DOHH2 (cell line): Measurements from ENCODE around the gene ENTPD2.

Experiments used
- H3F3A ChIP-seq: fragments of 200-600 bp; sonication (generic), shearing (Covaris generic); 2 replicates; pipeline ENCODE4 v1.6.0; 2016; ENCODE audit warnings: antibody characterized with exemption, mild to moderate bottlenecking; ENCODE audit not compliant: control insufficient read depth, insufficient read depth
- H3K27ac ChIP-seq: fragments of 200-600 bp; sonication (generic); 2 replicates; pipeline ENCODE4 v1.5.1; 2014; ENCODE audit warnings: low read depth, mild to moderate bottlenecking, low read length, moderate library complexity
- H3K27me3 ChIP-seq: fragments of 200-600 bp; sonication (generic); 2 replicates; pipeline ENCODE4 v1.6.1; 2014; ENCODE audit warnings: mild to moderate bottlenecking, low read length, mixed read lengths; ENCODE audit not compliant: control insufficient read depth
- H3K36me3 ChIP-seq: fragments of 200-600 bp; sonication (generic); 2 replicates; pipeline ENCODE4 v1.6.1; 2014; ENCODE audit warnings: mild to moderate bottlenecking, low read length, moderate library complexity, mixed read lengths; ENCODE audit not compliant: control insufficient read depth
- H3K4me1 ChIP-seq: fragments of 200-600 bp; sonication (generic); 2 replicates; pipeline ENCODE4 v1.6.1; 2014; ENCODE audit warnings: mild to moderate bottlenecking, low read length, mixed read lengths; ENCODE audit not compliant: control insufficient read depth
- H3K4me2 ChIP-seq: fragments of 200-600 bp; sonication (generic); 2 replicates; pipeline ENCODE4 v1.6.0; 2014; ENCODE audit warnings: mild to moderate bottlenecking, low read length, moderate library complexity
- H3K4me3 ChIP-seq: fragments of 200-600 bp; sonication (generic); 2 replicates; pipeline ENCODE4 v1.5.1; 2014; ENCODE audit warnings: mild to moderate bottlenecking, low read length, mixed read lengths
- H3K79me2 ChIP-seq: fragments of 200-600 bp; sonication (generic); 2 replicates; pipeline ENCODE4 v1.6.1; 2014; ENCODE audit warnings: mild to moderate bottlenecking, low read length, mixed read lengths; ENCODE audit not compliant: control insufficient read depth
- H3K9me2 ChIP-seq: fragments of 200-600 bp; sonication (generic); replicated peaks from 2 replicates; pipeline ENCODE4 v1.6.1; 2014; ENCODE audit warnings: mild to moderate bottlenecking, low read length, mixed read lengths; ENCODE audit not compliant: control insufficient read depth
- H3K9me3 ChIP-seq: fragments of 200-600 bp; sonication (generic); 2 replicates; pipeline ENCODE4 v1.6.1; 2014; ENCODE audit warnings: antibody characterized with exemption, low read length, mixed read lengths; ENCODE audit not compliant: control insufficient read depth, insufficient read depth
- H4K20me1 ChIP-seq: fragments of 200-600 bp; sonication (generic); 2 replicates; pipeline ENCODE4 v1.6.0; 2014; ENCODE audit warnings: low read depth, mild to moderate bottlenecking, antibody characterized with exemption, low read length, moderate library complexity; ENCODE audit not compliant: control insufficient read depth, insufficient read depth
- EZH2phosphoT487 ChIP-seq: fragments of 200-600 bp; sonication (generic); IDR thresholded peaks from 2 replicates; pipeline ENCODE4 v1.6.1; 2017; ENCODE audit warnings: borderline replicate concordance, mild to moderate bottlenecking, antibody characterized with exemption, low read length, moderate library complexity, mixed read lengths
- TF ChIP-seq, protein P1 (sequence below): fragments of 200-600 bp; sonication (generic); IDR thresholded peaks from one replicate; pipeline ENCODE4 v1.5.1; 2014; ENCODE audit warnings: antibody characterized with exemption, mild to moderate bottlenecking, low read depth, low read length; ENCODE audit not compliant: poor library complexity, severe bottlenecking

ENTPD2 gene

DNA sequence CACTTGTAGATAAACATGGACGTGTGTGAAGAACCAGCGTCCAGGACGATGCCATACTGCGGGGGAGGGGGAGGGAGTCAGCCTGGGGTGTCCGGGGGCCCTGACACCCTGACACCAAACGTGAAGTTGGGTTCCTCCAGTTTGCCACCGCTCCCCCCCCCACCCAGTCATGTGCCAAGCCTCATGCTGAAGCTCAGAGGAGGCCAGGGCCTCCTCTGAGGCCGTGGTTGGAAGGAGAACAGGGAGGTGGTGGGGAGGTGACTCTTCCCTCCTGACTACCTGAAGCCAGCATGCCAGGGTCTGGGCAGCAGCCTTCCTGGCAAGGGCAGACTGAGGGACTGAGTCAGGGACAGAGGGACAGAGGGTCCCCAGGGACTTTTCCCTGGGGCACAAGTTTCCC, 1.6 kb downstream of the ENTPD2 start:
- Histone ChIP-seq H3K36me3 (no peaks in the 10 kb centered on the region), H3K4me1 (peaks cover 3% of the 10 kb centered on the region; the same call in 1 of the 2 replicates)

DNA sequence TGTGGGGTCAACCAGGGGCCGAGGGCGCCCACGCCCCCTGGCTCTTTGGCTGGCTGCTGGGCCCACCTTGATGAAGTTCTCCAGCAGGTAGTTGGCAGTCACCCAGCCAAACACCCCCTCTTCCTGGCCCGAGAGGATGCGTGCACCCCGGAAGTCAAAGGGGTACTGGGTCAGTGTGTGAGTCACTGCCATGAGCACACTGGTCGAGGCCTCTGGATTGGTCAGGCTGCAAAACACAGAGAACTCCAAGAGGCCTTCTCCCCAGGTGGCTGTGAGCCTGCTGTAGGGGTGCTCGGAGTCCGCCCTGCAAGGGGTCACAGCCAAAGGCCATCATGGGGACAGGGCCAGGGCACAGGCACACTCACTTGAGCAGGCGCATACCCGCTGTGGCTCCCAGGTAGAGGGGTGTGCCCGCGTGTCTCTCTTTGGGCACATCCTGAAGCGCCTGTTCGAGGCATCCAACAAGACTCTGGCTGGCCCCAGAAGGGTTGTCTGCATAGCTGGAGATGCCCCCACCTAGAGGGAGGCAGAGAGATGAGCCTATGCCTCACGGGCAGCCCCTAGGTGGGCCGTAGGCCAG, 2.6 kb downstream of the ENTPD2 start:
- Histone ChIP-seq H3K79me2 (no peaks in the 10 kb centered on the region), H3F3A (no peaks in the 10 kb centered on the region), H3K9me2 (no peaks in the 10 kb centered on the region), H4K20me1 (peaks cover 6% of the 10 kb centered on the region), H3K36me3 (no peaks in the 10 kb centered on the region), H3K4me3 (no peak overlapping the region), H3K9me3 (no peaks in the 10 kb centered on the region), H3K27me3 (peaks cover 48% of the 10 kb centered on the region), H3K4me2 (no peak overlapping the region), H3K4me1 (peaks cover 6% of the 10 kb centered on the region), H3K27ac (no peak overlapping the region)
- TF ChIP-seq, protein P1, sequence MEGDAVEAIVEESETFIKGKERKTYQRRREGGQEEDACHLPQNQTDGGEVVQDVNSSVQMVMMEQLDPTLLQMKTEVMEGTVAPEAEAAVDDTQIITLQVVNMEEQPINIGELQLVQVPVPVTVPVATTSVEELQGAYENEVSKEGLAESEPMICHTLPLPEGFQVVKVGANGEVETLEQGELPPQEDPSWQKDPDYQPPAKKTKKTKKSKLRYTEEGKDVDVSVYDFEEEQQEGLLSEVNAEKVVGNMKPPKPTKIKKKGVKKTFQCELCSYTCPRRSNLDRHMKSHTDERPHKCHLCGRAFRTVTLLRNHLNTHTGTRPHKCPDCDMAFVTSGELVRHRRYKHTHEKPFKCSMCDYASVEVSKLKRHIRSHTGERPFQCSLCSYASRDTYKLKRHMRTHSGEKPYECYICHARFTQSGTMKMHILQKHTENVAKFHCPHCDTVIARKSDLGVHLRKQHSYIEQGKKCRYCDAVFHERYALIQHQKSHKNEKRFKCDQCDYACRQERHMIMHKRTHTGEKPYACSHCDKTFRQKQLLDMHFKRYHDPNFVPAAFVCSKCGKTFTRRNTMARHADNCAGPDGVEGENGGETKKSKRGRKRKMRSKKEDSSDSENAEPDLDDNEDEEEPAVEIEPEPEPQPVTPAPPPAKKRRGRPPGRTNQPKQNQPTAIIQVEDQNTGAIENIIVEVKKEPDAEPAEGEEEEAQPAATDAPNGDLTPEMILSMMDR = no peak
- no peak for TF ChIP-seq EZH2phosphoT487

More for the DNA sequence above, 1.6 kb downstream of the ENTPD2 start:
- H3K27ac ChIP-seq = no peak overlapping the region
- no peaks in the 10 kb centered on the region for H3K79me2 ChIP-seq
- H3K4me2 ChIP-seq = no peak overlapping the region
- no peaks in the 10 kb centered on the region for H3F3A ChIP-seq
- H4K20me1 ChIP-seq = no peaks in the 10 kb centered on the region; the same call in 1 of the 2 replicates
- TF ChIP-seq EZH2phosphoT487 = no peak
- TF ChIP-seq, protein P1 = no peak
- no peaks in the 10 kb centered on the region for H3K9me3 ChIP-seq
- H3K27me3 ChIP-seq = peaks cover 38% of the 10 kb centered on the region
- H3K4me3 ChIP-seq = no peak overlapping the region
- no peaks in the 10 kb centered on the region for H3K9me2 ChIP-seq

DNA sequence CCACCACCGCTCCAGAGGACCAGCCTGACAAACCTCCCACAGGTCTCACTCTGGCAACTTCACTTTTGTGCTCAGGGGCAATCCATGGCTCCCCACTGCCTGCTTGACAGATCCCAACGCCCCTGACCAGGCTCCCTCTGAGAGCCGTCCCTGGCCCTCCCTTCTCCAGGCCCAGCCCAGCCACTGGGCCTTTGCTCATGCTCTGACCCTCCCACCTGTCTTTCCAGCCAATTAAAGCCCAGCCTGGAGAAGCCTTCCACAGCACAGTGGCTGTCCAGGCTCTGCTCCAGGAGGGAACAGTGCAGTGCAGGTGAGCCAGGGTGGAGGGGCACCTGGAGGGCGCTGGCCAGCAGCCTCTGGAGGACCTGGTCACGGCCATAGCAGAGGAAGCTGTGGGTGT, 3.3 kb downstream of the ENTPD2 start:
- H4K20me1 ChIP-seq = peaks cover 8% of the 10 kb centered on the region

More for the DNA sequence above, 3.3 kb downstream of the ENTPD2 start:
- Histone ChIP-seq H3K4me1 (peaks cover 9% of the 10 kb centered on the region), H3F3A (no peaks in the 10 kb centered on the region), H3K4me3 (no peak overlapping the region), H3K9me2 (no peaks in the 10 kb centered on the region), H3K27me3 (peaks cover 52% of the 10 kb centered on the region), H3K79me2 (no peaks in the 10 kb centered on the region), H3K27ac (no peak overlapping the region), H3K9me3 (no peaks in the 10 kb centered on the region), H3K36me3 (no peaks in the 10 kb centered on the region), H3K4me2 (no peak overlapping the region)
- TF ChIP-seq, protein P1 = no peak
- TF ChIP-seq EZH2phosphoT487 = no peak
